HG02943 (cell line): ENCODE results near the gene PSG7.
"Not testable (repeated sequence)": the region's sequence is repeated elsewhere in the genome, so short reads cannot be mapped to it uniquely, and the experiment has no call there.

Experiments used
- ATAC-seq: cut with Tn5 transposase; IDR thresholded peaks from one replicate; pipeline ENCODE4 v1.9.1; 2021; ENCODE audit warnings: mild to moderate bottlenecking, low read depth, moderate library complexity; ENCODE audit not compliant: unreplicated experiment

The PSG7 gene

DNA sequence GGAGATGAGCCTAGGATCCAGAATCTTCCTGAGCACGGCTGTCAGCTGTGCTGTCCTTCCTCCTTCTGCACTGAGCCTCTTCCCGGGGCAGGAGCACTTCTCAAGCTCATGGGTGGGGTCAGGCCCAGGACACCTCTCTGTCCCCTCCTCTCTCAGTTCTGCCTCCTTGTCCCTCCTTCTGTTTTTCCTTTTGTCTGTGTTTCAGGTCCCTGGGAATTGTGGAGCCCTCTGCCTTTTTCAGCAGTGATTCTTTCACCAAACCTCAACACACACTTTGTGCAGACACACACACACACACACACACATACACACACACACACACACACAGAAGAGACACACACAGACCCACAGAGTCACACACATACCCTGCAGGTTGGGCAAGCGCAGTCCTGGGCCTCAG, at the start of gene PSG7:
Gene PSG7 (minus strand): TSS at position 101 of the 400 bp plus-strand sequence. CDS start 131 bp downstream, outside the sequence.
- ATAC-seq = not testable (repeated sequence)

- ATAC-seq = no peak
Measured at GRCh38 chr19:42985588-42985987, 48.6 kb upstream of the PSG7 start.

- ATAC-seq = not testable (repeated sequence)
Measured at GRCh38 chr19:42982111-42982510, 45.1 kb upstream of the PSG7 start.

GRCh38 chr19:42971451-42971850, 34.4 kb upstream of the PSG7 start:
- not testable (repeated sequence) for ATAC-seq

- no peak for ATAC-seq
Measured at GRCh38 chr19:42965176-42965575, 28.2 kb upstream of the PSG7 start.

GRCh38 chr19:42961119-42961518, 24.1 kb upstream of the PSG7 start:
- ATAC-seq = no peak

DNA sequence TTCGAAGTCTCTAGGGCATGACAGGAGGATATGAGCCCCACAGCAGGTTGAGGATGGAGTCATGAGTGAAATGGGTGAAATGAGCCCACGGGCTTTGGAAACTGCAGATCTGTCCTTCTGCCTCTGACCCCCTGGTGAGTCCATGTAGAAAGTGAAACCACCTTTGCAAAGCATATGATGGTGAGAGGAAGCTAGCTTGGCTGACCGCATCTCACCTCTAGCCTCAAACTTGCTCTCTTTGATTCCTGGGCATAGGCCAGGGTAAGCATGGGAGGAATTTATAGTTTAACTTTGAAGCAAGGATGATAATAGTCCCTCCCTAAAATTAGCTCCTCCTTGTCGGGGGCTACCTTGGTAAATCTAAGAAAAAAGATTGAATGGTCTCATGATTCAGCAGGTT, 15.1 kb upstream of the PSG7 start:
- not testable (repeated sequence) for ATAC-seq

DNA sequence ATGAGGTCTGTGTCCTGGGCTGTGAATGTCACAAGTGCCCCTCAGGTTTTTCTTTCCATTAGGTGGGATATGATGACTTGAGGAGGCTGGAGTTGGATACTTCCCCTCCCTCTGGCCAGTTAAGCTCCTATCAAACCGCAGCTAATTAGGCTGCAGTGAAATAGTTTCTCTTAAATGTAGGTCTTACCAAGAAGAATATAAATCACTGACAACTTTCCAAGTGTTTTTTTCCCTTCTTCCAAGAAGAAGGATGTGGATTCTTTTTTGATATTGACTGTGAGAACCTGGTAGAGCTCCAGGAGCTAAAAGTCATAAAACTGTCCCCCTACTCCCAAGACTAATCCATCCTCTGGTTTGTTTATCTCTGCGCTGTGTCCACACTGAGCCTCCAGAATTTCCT, 14.5 kb upstream of the PSG7 start:
- not testable (repeated sequence) for ATAC-seq

GRCh38 chr19:42942187-42942789, 5.3 kb upstream of the PSG7 start:
- ATAC-seq = no peak

DNA sequence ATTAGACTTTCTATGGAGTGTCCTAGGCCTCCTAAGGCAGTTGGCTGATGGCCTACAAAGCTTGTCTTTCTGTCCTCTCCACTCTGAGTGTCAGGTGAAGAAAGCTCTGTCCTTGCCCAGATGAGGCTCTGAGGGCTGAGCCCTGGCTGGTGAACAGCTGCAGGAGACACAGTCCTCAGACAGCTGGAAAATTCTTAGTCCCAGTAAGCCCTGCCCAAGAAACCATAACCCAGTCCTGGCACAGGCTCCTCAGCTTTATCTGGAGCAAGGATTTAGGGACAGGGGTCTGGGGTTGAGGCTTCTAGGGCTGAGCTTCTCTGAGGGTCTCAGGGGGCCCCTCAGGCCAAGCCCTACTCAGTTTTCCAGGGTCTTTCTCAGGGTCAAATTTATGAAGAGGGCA, 2.3 kb downstream of the PSG7 start:
- not testable (repeated sequence) for ATAC-seq

- not testable (repeated sequence) for ATAC-seq
Measured at GRCh38 chr19:42934183-42934582, 2.8 kb downstream of the PSG7 start.

DNA sequence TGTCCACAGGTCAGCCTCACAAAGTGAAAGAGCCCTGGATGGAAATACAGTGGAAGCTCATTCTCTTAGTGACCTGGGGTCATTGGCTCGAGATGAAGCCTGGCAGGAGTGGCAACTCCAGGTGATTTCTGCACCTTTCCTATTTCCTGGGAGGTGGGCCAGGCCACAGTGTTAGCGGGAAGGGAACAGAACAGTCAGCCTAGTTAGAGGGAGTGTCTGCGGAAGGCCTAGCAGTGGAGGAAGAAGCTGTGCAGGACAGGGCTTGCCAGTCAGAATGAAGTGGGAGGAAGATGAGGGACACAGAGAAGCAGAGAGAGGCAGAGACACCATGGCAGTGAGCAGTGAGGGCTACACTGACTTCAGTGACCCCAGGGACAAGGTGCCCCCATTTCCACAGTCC, 3.6 kb downstream of the PSG7 start:
- not testable (repeated sequence) for ATAC-seq

- not testable (repeated sequence) for ATAC-seq
Measured at GRCh38 chr19:42932485-42933101, 4.4 kb downstream of the PSG7 start.

GRCh38 chr19:42930214-42930613, 6.8 kb downstream of the PSG7 start:
- ATAC-seq = not testable (repeated sequence)

- no peak for ATAC-seq
Measured at GRCh38 chr19:42928896-42929295, 8.1 kb downstream of the PSG7 start.

DNA sequence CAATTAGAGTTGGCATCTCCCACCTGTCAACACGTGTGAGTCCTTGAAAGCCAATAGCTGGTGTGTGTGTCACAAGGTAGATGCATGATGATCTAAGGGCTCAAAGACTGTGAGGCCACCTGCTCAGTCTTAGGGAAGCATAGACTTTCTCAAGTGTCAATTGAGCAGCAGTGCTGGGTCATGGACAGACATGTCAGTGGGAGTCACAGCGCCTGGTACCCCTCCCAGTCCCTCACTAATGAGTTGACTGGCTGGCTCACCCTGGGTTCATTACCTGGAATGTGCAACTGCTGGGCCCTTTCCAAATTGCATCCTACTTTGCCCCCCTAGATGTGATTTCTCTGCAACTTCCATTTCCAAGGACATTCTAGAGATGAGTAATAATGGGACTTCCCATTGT, 10.2 kb downstream of the PSG7 start:
- ATAC-seq = no peak

- not testable (repeated sequence) for ATAC-seq
Measured at GRCh38 chr19:42923106-42923505, 13.9 kb downstream of the PSG7 start.

DNA sequence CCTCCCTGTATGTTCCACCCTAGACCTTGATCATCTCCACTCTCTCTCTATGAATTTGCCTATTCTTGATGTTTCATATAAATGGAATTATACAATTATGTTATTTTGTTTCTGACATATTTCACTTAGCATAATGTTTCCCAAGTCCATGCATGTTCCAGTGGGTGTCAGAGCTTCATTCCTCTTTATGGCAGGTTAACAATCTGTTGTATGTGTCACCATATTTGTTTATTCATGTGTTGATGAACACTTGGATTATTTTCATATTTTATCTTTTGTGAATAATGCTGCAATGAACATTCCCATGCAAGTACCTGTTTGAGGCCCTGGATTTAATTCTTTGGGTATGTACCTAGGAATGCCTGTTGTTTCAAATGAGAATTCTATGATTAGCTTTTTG, 16.0 kb downstream of the PSG7 start:
- not testable (repeated sequence) for ATAC-seq

DNA sequence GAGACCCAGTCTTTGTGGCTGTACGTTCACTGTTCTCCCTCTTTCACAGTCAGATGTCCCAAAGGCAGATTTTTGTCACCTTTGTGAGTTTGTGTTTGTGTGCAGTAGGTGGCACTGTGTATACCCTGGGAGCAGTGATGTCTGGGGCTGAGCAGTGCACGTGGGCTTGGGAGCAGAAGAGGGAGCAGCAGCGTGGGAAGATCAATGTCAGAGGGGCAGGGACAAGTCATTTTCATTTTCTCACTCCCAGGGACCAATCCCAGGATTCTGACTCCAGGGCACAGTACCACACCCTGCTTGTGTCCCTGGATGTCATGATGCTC, 17.3 kb downstream of the PSG7 start:
- ATAC-seq = no peak

GRCh38 chr19:42919070-42919756, 17.8 kb downstream of the PSG7 start:
- not testable (repeated sequence) for ATAC-seq

DNA sequence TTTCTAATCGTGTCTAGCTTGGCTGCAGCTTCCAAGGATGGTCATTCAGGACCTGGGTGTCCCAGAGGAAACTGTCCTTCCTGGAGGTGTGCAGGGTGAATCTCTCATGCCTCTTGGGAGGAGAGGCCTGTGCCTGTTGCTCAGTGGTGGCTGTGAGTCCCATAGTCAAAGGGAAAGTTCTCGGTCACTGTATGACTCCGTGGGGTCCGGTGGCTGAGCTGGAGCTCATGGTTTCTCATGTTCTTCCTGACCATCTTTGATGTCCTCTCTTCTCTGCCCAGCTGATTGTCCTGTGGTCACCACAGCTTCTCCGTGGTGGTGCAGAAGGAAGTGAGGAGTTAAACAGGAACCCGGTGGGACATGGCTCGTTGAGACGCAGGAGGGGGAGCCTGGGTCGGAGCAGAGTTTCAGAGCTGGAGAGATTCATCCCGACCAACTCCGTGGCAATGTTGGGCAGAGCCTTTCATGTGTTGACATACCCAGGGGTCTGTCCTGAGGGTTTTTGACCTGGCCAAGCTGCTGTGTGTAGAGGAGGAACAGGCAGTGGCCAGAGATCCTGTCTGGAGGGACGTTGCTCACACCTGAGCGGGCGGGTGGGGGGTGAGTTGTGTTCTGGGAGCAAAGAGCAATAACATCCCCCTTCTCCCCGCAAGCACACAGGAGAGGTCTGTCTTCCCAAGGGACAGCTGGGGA, 18.5 kb downstream of the PSG7 start:
- ATAC-seq = not testable (repeated sequence)
